T-helper 1 cell treated with Interleukin-12 subunit alpha and Interleukin-12 subunit beta and Interleukin-4 antibody, amounts not matched to agents 30 ng/mL and 1 ng/mL, for 36 hours (primary cell): ENCODE results near the gene BBX. TPM values are rescaled to one million over a fixed set of nuclear protein-coding genes. Genes with fewer than 3 reads are reported as not detected.

Source experiments
- intact Hi-C: fragments of 100-400 bp; cut with micrococcal nuclease; formaldehyde crosslinking; loops from one replicate; pipeline ENCODE4 v1.15.1; 2024
- total RNA-seq: library from RNA; stranded (reverse); gene quantifications from 2 replicates; pipeline ENCODE4 v1.2.3, GENCODE V29; 2022

Gene BBX
- total RNA-seq, 1 donor from 2014 or later, result 42.0 TPM

GRCh38 chr3:107643038-107643883 is 120.5 kb downstream of the BBX start:
- intact Hi-C loops, result no loop called here

- intact Hi-C loops, result no loop called here
Measured at GRCh38 chr3:107644631-107645030, 121.9 kb downstream of the BBX start.

- intact Hi-C loops, result no loop called here
Measured at GRCh38 chr3:107650788-107651187, 128.0 kb downstream of the BBX start.

- intact Hi-C loops, result no loop called here
Measured at GRCh38 chr3:107651782-107652181, 129.0 kb downstream of the BBX start.

GRCh38 chr3:107654218-107654617 is 131.5 kb downstream of the BBX start:
- intact Hi-C loops, result no loop called here

GRCh38 chr3:107657971-107658370 is 135.2 kb downstream of the BBX start:
- intact Hi-C loops, result no loop called here

- intact Hi-C loops, result loop anchor here (1.0 to 5.0 kb wide), 6 partner anchors 16 to 427 kb away; partner anchors contain the start of gene BBX
Measured at GRCh38 chr3:107660306-107660976, 137.7 kb downstream of the BBX start.

GRCh38 chr3:107661447-107662123 is 138.8 kb downstream of the BBX start:
- intact Hi-C loops, result loop anchor here (5.0 kb wide), 2 partner anchors 139 to 426 kb away; partner anchors contain the start of gene BBX

GRCh38 chr3:107662124-107662507 is 139.4 kb downstream of the BBX start:
- intact Hi-C loops, result loop anchor here (5.0 kb wide), 2 partner anchors 140 to 425 kb away; partner anchors contain the start of gene BBX

- intact Hi-C loops, result loop anchor here (5.0 kb wide), 2 partner anchors 140 to 425 kb away; partner anchors contain the start of gene BBX
Measured at GRCh38 chr3:107662586-107662985, 139.8 kb downstream of the BBX start.

GRCh38 chr3:107663266-107663665 is 140.5 kb downstream of the BBX start:
- intact Hi-C loops, result loop anchor here (5.0 kb wide), 2 partner anchors 141 to 424 kb away; partner anchors contain the start of gene BBX

GRCh38 chr3:107664614-107665013 is 141.9 kb downstream of the BBX start:
- intact Hi-C loops, result loop anchor here (5.0 kb wide), 2 partner anchors 142 to 423 kb away; partner anchors contain the start of gene BBX

GRCh38 chr3:107665351-107665750 is 142.6 kb downstream of the BBX start:
- intact Hi-C loops, result no loop called here

- intact Hi-C loops, result no loop called here
Measured at GRCh38 chr3:107666853-107667252, 144.1 kb downstream of the BBX start.

- intact Hi-C loops, result no loop called here
Measured at GRCh38 chr3:107668416-107668815, 145.7 kb downstream of the BBX start.

- intact Hi-C loops, result no loop called here
Measured at GRCh38 chr3:107668963-107669362, 146.2 kb downstream of the BBX start.

GRCh38 chr3:107669669-107670068 is 146.9 kb downstream of the BBX start:
- intact Hi-C loops, result no loop called here

- intact Hi-C loops, result no loop called here
Measured at GRCh38 chr3:107670986-107671385, 148.2 kb downstream of the BBX start.

- intact Hi-C loops, result loop anchor here (2.0 kb wide), 1 partner anchor 172 kb away; no protein-coding TSS in a partner anchor
Measured at GRCh38 chr3:107674371-107674770, 151.6 kb downstream of the BBX start.

- intact Hi-C loops, result loop anchor here (2.0 to 5.0 kb wide), 5 partner anchors 103 to 802 kb away; no protein-coding TSS in a partner anchor
Measured at GRCh38 chr3:107675233-107675900, 152.6 kb downstream of the BBX start.
